GM12892 (cell line): ENCODE results near the gene U2SURP. TPM values are rescaled to one million over a fixed set of nuclear protein-coding genes. Genes with fewer than 3 reads are reported as not detected.

Experiments used
- DNase-seq: peaks from one replicate; pipeline ENCODE4 v3.0.0; 2011; ENCODE audit not compliant: insufficient read length
- FAIRE-seq: peaks from 2 replicates; lab custom pipeline; 2011; peaks lifted over from hg19 to GRCh38; lab: Jason Lieb, UNC
- POLR2A ChIP-seq: IDR thresholded peaks from 2 replicates; pipeline ENCODE4 v1.6.1; 2011; ENCODE audit warnings: low read depth, low read length, control low read depth
- POLR2AphosphoS5 ChIP-seq: IDR thresholded peaks from 2 replicates; pipeline ENCODE4 v1.6.1; 2011; ENCODE audit warnings: low read depth, low read length, control low read depth
- TAF1 ChIP-seq: IDR thresholded peaks from 2 replicates; pipeline ENCODE4 v1.6.1; 2011; ENCODE audit warnings: low read depth, mild to moderate bottlenecking, control low read depth, low read length, borderline replicate concordance
- polyA plus RNA-seq: library from polyadenylated mRNA; unstranded; fragments of >200 nt; gene quantifications from one replicate; pipeline ENCODE4 v1.2.1, GENCODE V29; 2012; ENCODE audit warnings: missing spikeins, inconsistent platforms; ENCODE audit not compliant: missing spikeins

U2SURP gene
- 98.4 TPM for polyA plus RNA-seq

GRCh38 chr3:143001369-143002082 is at the start of gene U2SURP:
U2SURP (plus strand) TSS chr3:143001570; CDS start chr3:143001629, 59 bp downstream.
- TF ChIP-seq POLR2A (peak; percentile 84), POLR2AphosphoS5 (peak; percentile 93), TAF1 (peak; percentile 85)
- FAIRE-seq: no peak
- peak; percentile 86 for DNase-seq

GRCh38 chr3:142951794-142952193 is 49.6 kb upstream of the U2SURP start:
- DNase-seq (no peak), FAIRE-seq (no peak)
- TF ChIP-seq POLR2A (no peak), TAF1 (no peak), POLR2AphosphoS5 (no peak)

GRCh38 chr3:142952272-142953193 is 48.8 kb upstream of the U2SURP start:
- DNase-seq: no peak
- FAIRE-seq: no peak
- no peak for TF ChIP-seq POLR2A
- TF ChIP-seq TAF1: no peak
- no peak for TF ChIP-seq POLR2AphosphoS5

GRCh38 chr3:142953443-142953842 is 47.9 kb upstream of the U2SURP start:
- no peak for FAIRE-seq
- TF ChIP-seq TAF1: no peak
- TF ChIP-seq POLR2AphosphoS5: no peak
- no peak for TF ChIP-seq POLR2A

GRCh38 chr3:142958707-142959106 is 42.7 kb upstream of the U2SURP start:
- no peak for TF ChIP-seq TAF1
- no peak for TF ChIP-seq POLR2A
- no peak for TF ChIP-seq POLR2AphosphoS5
- FAIRE-seq: no peak

More at GRCh38 chr3:142953443-142953842, 47.9 kb upstream of the U2SURP start:
- DNase-seq: no peak

GRCh38 chr3:142960322-142960850 is 41.0 kb upstream of the U2SURP start:
- FAIRE-seq: no peak

More at GRCh38 chr3:142958707-142959106, 42.7 kb upstream of the U2SURP start:
- no peak for DNase-seq

GRCh38 chr3:142961539-142961938 is 39.8 kb upstream of the U2SURP start:
- TF ChIP-seq POLR2AphosphoS5: no peak
- TF ChIP-seq TAF1: no peak
- TF ChIP-seq POLR2A: no peak
- FAIRE-seq (no peak), DNase-seq (no peak)

More at GRCh38 chr3:142960322-142960850, 41.0 kb upstream of the U2SURP start:
- no peak for TF ChIP-seq POLR2AphosphoS5
- TF ChIP-seq POLR2A: no peak
- TF ChIP-seq TAF1: no peak
- DNase-seq: no peak

- FAIRE-seq (no peak), DNase-seq (no peak)
Observed at GRCh38 chr3:142962175-142962519, 39.2 kb upstream of the U2SURP start.

GRCh38 chr3:142962520-142963233 is 38.7 kb upstream of the U2SURP start:
- FAIRE-seq: no peak
- TF ChIP-seq POLR2AphosphoS5 (no peak), POLR2A (no peak), TAF1 (no peak)
- DNase-seq: no peak

More at GRCh38 chr3:142962175-142962519, 39.2 kb upstream of the U2SURP start:
- TF ChIP-seq POLR2AphosphoS5: no peak
- TF ChIP-seq POLR2A: no peak
- no peak for TF ChIP-seq TAF1

GRCh38 chr3:142963234-142963515 is 38.2 kb upstream of the U2SURP start:
- no peak for TF ChIP-seq POLR2AphosphoS5
- TF ChIP-seq POLR2A: no peak
- TF ChIP-seq TAF1: no peak
- FAIRE-seq (no peak), DNase-seq (no peak)

GRCh38 chr3:142963516-142964448 is 37.6 kb upstream of the U2SURP start, which contains the start of gene PAQR9:
PAQR9 (minus strand) TSS chr3:142963674; CDS start chr3:142963336, 338 bp downstream.
- DNase-seq (peak; percentile 36), FAIRE-seq (no peak)
- TF ChIP-seq POLR2A (no peak), TAF1 (no peak), POLR2AphosphoS5 (no peak)
